K562 (cell line): Measurements from ENCODE around the gene CIAPIN1. TPM values are rescaled to one million over a fixed set of nuclear protein-coding genes. Genes with fewer than 3 reads are reported as not detected.
A peak's percentile ranks its signal among the peaks of the same experiment; 100 is the strongest.

ENCODE experiments used
- ASH1L ChIP-seq: fragments of 450-650 bp; IDR thresholded peaks from 2 replicates; pipeline ENCODE4 v1.6.1; 2018; ENCODE audit warnings: borderline replicate concordance, mild to moderate bottlenecking, low read depth; ENCODE audit not compliant: partially characterized antibody
- CEBPB ChIP-seq: fragments of 450-650 bp; IDR thresholded peaks from 2 replicates; pipeline ENCODE4 v1.6.1; 2016; ENCODE audit warnings: missing genetic modification characterization, missing compliant biosample characterization
- CREM ChIP-seq: IDR thresholded peaks from 2 replicates; pipeline ENCODE4 v1.6.1; 2014; ENCODE audit warnings: antibody characterized with exemption, low read depth
- EHMT2 ChIP-seq: fragments of 450-650 bp; IDR thresholded peaks from 2 replicates; pipeline ENCODE4 v1.6.1; 2018; ENCODE audit warnings: antibody characterized with exemption
- FOS ChIP-seq: IDR thresholded peaks from 3 replicates; pipeline ENCODE4 v1.6.1; 2011; ENCODE audit not compliant: insufficient read length; ENCODE audit errors: extremely low read depth
- HMGXB4 ChIP-seq: sonication (generic); formaldehyde crosslinking; IDR thresholded peaks from 2 replicates; pipeline ENCODE4 v1.8.1; 2023; ENCODE audit warnings: mild to moderate bottlenecking, missing genetic modification reagents
- KDM2B ChIP-seq: fragments of 250-450 bp; sonication (Bioruptor Pico); IDR thresholded peaks from 2 replicates; pipeline ENCODE4 v1.8.0; 2021; ENCODE audit warnings: mild to moderate bottlenecking, moderate library complexity
- KHSRP ChIP-seq: fragments of 450-650 bp; IDR thresholded peaks from 2 replicates; pipeline ENCODE4 v1.6.1; 2017
- KLF1 ChIP-seq: fragments of 450-650 bp; IDR thresholded peaks from 2 replicates; pipeline ENCODE4 v1.6.1; 2016; ENCODE audit warnings: missing genetic modification characterization, missing compliant biosample characterization
- KLF13 ChIP-seq: fragments of 450-650 bp; IDR thresholded peaks from 2 replicates; pipeline ENCODE4 v1.6.1; 2016; ENCODE audit warnings: missing genetic modification characterization, low read depth, mild to moderate bottlenecking, missing compliant biosample characterization, moderate library complexity, borderline replicate concordance
- MAFG ChIP-seq: fragments of 450-650 bp; conservative IDR thresholded peaks from 2 replicates; pipeline ENCODE4 v1.6.1; 2016; ENCODE audit warnings: missing genetic modification characterization, missing compliant biosample characterization
- MEIS2 ChIP-seq: fragments of 450-650 bp; IDR thresholded peaks from 2 replicates; pipeline ENCODE4 v1.6.1; 2014; ENCODE audit warnings: mild to moderate bottlenecking; ENCODE audit not compliant: partially characterized antibody
- NCOR1 ChIP-seq: fragments of 450-650 bp; IDR thresholded peaks from 2 replicates; pipeline ENCODE4 v1.6.1; 2016; ENCODE audit warnings: mild to moderate bottlenecking, moderate library complexity
- NRF1 ChIP-seq, 2 experiments: fragments of 450-650 bp; IDR thresholded peaks in 1 of 2; conservative IDR thresholded peaks in 1 of 2; 2 replicates each; pipeline ENCODE4 v1.6.1; 2014; ENCODE audit warnings: mild to moderate bottlenecking in 2 of 2
- POLR2B ChIP-seq: fragments of 450-650 bp; IDR thresholded peaks from 2 replicates; pipeline ENCODE4 v1.6.1; 2018; ENCODE audit warnings: low read depth; ENCODE audit not compliant: partially characterized antibody
- RBM34 ChIP-seq: fragments of 200-400 bp; formaldehyde crosslinking; IDR thresholded peaks from 2 replicates; pipeline ENCODE4 v1.6.1; 2018; ENCODE audit warnings: low read length, borderline replicate concordance; ENCODE audit not compliant: insufficient read depth
- RNF2 ChIP-seq: sonication (generic); IDR thresholded peaks from 2 replicates; pipeline ENCODE4 v1.6.1; 2016
- STAT6 ChIP-seq: sonication (generic); formaldehyde crosslinking; IDR thresholded peaks from 2 replicates; pipeline ENCODE4 v1.8.1; 2023; ENCODE audit warnings: mild to moderate bottlenecking, missing genetic modification reagents
- TAF15 ChIP-seq: fragments of 200-400 bp; formaldehyde crosslinking; IDR thresholded peaks from 2 replicates; pipeline ENCODE4 v1.6.1; 2017; ENCODE audit warnings: mild to moderate bottlenecking, low read depth, low read length, moderate library complexity
- ZNF232 ChIP-seq: sonication (generic); formaldehyde crosslinking; IDR thresholded peaks from 2 replicates; pipeline ENCODE4 v1.8.0; 2022; ENCODE audit warnings: mild to moderate bottlenecking, missing genetic modification reagents
- ZNF239 ChIP-seq: fragments of 250-450 bp; sonication (Bioruptor Pico); IDR thresholded peaks from 2 replicates; pipeline ENCODE4 v1.4.0; 2020; ENCODE audit warnings: mild to moderate bottlenecking
- ZNF253 ChIP-seq: fragments of 250-450 bp; sonication (Bioruptor Pico); conservative IDR thresholded peaks from 2 replicates; pipeline ENCODE4 v1.6.1; 2021; ENCODE audit warnings: mild to moderate bottlenecking
- polyA plus RNA-seq, 8 experiments: library from polyadenylated mRNA; depleted of rRNA in 4 of 8; stranded (reverse) in 5 of 8; unstranded in 3 of 8; fragments of >200 nt; fragmentation: Nextera tagmentation in 2 of 8; fragmentation: Illumina TruSeq in 1 of 8; extraction: Ambion mirVana in 2 of 8; extraction: Trizol in 1 of 8; gene quantifications; 2 replicates each; pipeline versions ENCODE4 v1.2.1 to v1.2.3, GENCODE V29; 2011 to 2014; ENCODE audit warnings: inconsistent platforms in 1 of 8, missing spikeins in 1 of 8
- total RNA-seq, 7 experiments: library from RNA; depleted of rRNA in 6 of 7; stranded (reverse); fragments of >200 nt in 6 of 7; fragmentation: Illumina TruSeq in 2 of 7; extraction: Trizol in 2 of 7; gene quantifications; 2 replicates each; pipeline versions ENCODE4 v1.2.1 to v1.2.3, GENCODE V29; 2011 to 2021; ENCODE audit warnings: low replicate concordance in 1 of 7
- TF ChIP-seq, protein P1 (sequence below): fragments of 250-450 bp; sonication (Bioruptor Pico); IDR thresholded peaks from 2 replicates; pipeline ENCODE4 v1.4.0; 2020; ENCODE audit warnings: mild to moderate bottlenecking

Gene CIAPIN1
- total and polyA plus RNA-seq, 9 of the 15 experiments (the other 6 are each of a cell fraction or from before 2014, with no cell fraction given) = 71.8 to 263 (median 95.7) TPM

GRCh38 chr16:57447186-57447962 lies at the start of gene CIAPIN1, which contains the start of gene COQ9 (continued):
- TF ChIP-seq, protein P1, sequence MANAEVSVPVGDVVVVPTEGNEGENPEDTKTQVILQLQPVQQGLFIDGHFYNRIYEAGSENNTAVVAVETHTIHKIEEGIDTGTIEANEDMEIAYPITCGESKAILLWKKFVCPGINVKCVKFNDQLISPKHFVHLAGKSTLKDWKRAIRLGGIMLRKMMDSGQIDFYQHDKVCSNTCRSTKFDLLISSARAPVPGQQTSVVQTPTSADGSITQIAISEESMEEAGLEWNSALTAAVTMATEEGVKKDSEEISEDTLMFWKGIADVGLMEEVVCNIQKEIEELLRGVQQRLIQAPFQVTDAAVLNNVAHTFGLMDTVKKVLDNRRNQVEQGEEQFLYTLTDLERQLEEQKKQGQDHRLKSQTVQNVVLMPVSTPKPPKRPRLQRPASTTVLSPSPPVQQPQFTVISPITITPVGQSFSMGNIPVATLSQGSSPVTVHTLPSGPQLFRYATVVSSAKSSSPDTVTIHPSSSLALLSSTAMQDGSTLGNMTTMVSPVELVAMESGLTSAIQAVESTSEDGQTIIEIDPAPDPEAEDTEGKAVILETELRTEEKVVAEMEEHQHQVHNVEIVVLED = peak; percentile 99
- no peak for TF ChIP-seq KHSRP
- TF ChIP-seq POLR2B = peak; percentile 87
- no peak for TF ChIP-seq ASH1L
- TF ChIP-seq KDM2B (CRISPR knock-in tag) = no peak
- TF ChIP-seq NRF1 (conservative IDR thresholded peaks at IDR 0.05 in 1 of 2, IDR thresholded peaks at IDR 0.05 in 1 of 2) = peak; percentile 47 to 50
- no peak for TF ChIP-seq CEBPB (tag)
- TF ChIP-seq ZNF232 (CRISPR knock-in tag) = 0 out of 2 replicates have a peak, but pooled peaks have one; percentile 13
- peak; percentile 62; the same call in 1 of the 2 replicates for TF ChIP-seq RNF2
- peak; percentile 98 for TF ChIP-seq CREM
- TF ChIP-seq FOS = no peak
- no peak for TF ChIP-seq RBM34
- TF ChIP-seq EHMT2 = no peak
- no peak for TF ChIP-seq TAF15
- no peak for TF ChIP-seq ZNF239 (CRISPR knock-in tag)
- no peak for TF ChIP-seq NCOR1
- no peak for TF ChIP-seq ZNF253 (CRISPR knock-in tag)
- TF ChIP-seq MEIS2 = no peak
- no peak for TF ChIP-seq STAT6 (CRISPR knock-in tag)
- peak; percentile 63; the same call in 1 of the 2 replicates for TF ChIP-seq HMGXB4 (CRISPR knock-in tag)
- no peak; the same call in 1 of the 2 replicates for TF ChIP-seq KLF1 (tag)
- no peak for TF ChIP-seq KLF13 (tag)
- no peak for TF ChIP-seq MAFG (tag)
